Upper lobe of left lung (tissue), 4 donors: ENCODE measurements around the gene DSP.

Source experiments
- EP300 ChIP-seq, 4 donors: sonication (generic); formaldehyde crosslinking; IDR thresholded peaks; one replicate each; pipeline ENCODE4 v1.5.1; 2017; ENCODE audit warnings: antibody characterized with exemption in 4 of 4, control low read depth in 2 of 4
- POLR2A ChIP-seq, 4 donors: fragments of 450-650 bp; IDR thresholded peaks; one replicate each; pipeline ENCODE4 v1.5.1; 2016 to 2017; ENCODE audit warnings: antibody characterized with exemption in 4 of 4, mild to moderate bottlenecking in 2 of 4
- TF ChIP-seq, protein P1 (sequence below), 6 experiments: fragments of 450-650 bp in 4 of 6; fragments of 200-600 bp in 2 of 6; sonication (generic) in 2 of 6; IDR thresholded peaks; one replicate each; pipeline ENCODE4 v1.5.1; 2016 to 2019; ENCODE audit warnings: antibody characterized with exemption in 6 of 6

- TF ChIP-seq, protein P1, sequence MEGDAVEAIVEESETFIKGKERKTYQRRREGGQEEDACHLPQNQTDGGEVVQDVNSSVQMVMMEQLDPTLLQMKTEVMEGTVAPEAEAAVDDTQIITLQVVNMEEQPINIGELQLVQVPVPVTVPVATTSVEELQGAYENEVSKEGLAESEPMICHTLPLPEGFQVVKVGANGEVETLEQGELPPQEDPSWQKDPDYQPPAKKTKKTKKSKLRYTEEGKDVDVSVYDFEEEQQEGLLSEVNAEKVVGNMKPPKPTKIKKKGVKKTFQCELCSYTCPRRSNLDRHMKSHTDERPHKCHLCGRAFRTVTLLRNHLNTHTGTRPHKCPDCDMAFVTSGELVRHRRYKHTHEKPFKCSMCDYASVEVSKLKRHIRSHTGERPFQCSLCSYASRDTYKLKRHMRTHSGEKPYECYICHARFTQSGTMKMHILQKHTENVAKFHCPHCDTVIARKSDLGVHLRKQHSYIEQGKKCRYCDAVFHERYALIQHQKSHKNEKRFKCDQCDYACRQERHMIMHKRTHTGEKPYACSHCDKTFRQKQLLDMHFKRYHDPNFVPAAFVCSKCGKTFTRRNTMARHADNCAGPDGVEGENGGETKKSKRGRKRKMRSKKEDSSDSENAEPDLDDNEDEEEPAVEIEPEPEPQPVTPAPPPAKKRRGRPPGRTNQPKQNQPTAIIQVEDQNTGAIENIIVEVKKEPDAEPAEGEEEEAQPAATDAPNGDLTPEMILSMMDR (IDR thresholded peaks at IDR 0.05) = no peak
- no peak for TF ChIP-seq EP300 (IDR thresholded peaks at IDR 0.05)
- TF ChIP-seq POLR2A (IDR thresholded peaks at IDR 0.05) = no peak
These were observed 30.9 kb downstream of the DSP start for GRCh38 chr6:7572213-7572943.
